GM18505 (cell line): ENCODE measurements around the gene ZNF532.
"Not testable (repeated sequence)": the region's sequence is repeated elsewhere in the genome, so short reads cannot be mapped to it uniquely, and the experiment has no call there.

ENCODE experiments used
- ATAC-seq: cut with Tn5 transposase; IDR thresholded peaks from one replicate; pipeline ENCODE4 v1.9.1; 2021; ENCODE audit not compliant: unreplicated experiment
- POLR2A ChIP-seq: IDR thresholded peaks from 4 replicates; pipeline ENCODE4 v1.6.1; 2011; ENCODE audit warnings: borderline replicate concordance; ENCODE audit not compliant: insufficient read depth, insufficient read length; ENCODE audit errors: extremely low read depth

Gene ZNF532

DNA sequence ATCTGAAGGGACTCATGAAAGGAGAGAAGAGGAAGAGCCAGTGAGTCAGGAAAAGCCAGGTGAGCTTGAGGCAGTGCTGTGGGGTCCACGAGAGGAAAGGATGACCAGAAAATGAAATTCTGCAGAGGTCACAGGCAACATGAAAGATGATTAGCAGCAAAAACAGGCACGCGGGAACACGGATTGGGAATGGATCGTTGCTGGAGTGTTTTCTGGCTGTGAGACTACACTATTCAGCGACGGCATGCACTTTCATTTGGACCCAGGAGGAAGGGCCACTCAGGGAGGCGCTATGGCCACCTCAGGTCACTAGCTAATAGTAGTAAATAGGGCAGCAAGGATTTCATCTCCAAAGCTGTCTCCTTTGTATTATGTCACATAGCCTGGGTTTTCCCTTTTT is 44.8 kb downstream of the ZNF532 start:
- ATAC-seq: no peak
- no peak for TF ChIP-seq POLR2A

DNA sequence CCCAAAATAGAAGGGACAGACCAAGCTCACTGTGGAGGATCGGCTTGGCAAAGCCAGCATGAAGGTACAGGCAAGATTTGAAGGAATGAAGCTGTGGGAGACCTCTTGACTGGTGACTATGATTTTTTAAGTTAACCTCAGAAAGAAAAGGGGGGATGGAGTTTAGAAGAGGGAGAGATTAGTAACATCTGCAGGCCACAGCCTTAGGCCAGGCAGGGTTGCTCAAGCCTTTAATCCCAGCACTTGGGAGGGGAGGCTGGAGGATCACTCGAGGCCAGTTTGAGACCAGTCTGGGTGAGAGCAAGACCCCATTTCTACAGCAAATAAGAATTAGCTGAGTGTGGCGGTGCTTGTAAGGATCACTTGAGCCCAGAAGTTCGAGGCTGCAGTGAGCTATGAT is 46.6 kb downstream of the ZNF532 start:
- no peak for ATAC-seq
- TF ChIP-seq POLR2A: no peak

DNA sequence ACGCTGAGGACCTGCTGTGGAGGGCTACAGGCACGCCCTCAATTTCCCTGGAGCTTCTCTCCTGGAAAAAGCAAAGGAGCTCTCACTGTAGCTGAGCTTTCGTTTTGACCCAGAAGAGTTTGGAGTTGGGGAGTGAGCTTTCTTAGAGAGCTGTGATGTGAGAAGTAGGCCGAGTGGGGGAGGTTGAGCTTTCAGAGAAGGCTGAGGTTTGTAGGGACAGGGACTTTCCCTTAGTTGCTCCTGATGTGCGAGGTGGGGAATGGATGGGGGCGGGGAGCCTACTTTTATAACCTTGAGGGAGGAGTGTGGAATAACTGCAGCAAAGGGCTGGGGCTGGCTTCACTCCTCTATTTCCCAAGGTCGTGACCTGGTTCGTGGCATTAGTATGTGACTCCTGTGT is 47.1 kb downstream of the ZNF532 start:
- ATAC-seq: no peak
- TF ChIP-seq POLR2A: no peak

DNA sequence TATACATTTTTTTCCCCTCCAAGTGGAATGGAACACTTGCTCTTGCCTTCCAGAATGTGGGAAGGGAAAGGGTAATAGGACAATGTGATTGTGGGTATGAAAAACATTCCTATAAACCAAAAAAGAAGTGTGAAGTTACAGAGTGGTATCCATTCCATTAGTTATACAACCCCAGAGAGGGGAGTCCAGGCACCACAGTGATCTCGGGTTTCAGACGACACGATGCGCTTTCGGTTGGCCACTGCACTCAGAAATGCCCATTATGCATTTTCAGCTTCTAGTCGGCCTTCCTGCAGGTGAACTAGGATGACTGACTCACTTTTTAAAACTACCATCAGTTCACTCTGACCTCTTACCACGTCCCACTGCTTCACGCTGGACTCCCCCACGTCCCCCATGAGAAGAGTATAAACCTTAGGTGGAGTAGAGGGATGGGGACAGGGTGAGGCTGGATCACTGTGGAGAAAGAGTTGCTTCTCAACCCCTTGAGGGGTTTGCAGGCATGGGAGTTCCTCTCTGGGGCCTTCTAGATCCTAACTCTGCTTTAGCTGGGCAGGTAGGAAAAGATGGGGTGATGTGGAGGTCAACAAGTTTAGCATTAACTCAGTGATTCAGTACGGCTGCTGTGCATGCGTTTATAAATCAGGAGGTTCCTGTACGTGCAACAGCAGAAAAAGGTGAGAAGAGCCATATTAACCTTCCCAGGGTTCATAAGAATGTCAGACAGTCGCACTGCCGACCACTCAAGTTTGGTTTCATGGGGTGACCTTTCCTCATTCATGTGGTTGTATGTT is 50.5 kb downstream of the ZNF532 start:
- no peak for ATAC-seq
- TF ChIP-seq POLR2A: no peak

DNA sequence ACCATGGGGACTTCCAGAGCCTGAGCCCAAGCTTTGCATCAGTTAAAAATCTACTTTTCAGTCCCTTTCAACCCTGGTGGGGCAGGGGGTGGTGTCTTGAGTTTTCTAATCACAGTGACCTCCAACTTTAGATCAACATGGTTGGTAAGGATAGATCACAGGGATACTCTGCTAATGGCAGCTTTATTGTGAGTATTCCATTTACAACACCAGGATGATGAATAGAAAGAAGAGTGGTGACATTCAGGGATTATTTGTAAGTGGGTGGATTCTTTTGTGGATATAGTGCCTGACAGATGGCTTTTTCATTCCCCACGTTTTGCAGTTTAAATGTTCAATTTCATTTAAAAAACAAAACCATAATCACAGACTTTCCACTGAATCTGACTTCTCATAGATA is 51.3 kb downstream of the ZNF532 start:
- TF ChIP-seq POLR2A: no peak
- no peak for ATAC-seq

DNA sequence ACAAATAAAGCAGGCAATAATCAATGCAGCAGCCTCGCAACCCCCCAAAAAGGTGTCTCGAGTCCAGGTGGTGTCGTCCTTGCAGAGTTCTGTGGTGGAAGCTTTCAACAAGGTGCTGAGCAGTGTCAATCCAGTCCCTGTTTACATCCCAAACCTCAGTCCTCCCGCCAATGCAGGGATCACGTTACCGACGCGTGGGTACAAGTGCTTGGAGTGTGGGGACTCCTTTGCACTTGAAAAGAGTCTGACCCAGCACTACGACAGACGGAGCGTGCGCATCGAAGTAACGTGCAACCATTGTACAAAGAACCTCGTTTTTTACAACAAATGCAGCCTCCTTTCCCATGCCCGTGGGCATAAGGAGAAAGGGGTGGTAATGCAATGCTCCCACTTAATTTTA is 55.3 kb downstream of the ZNF532 start:
- ATAC-seq: not testable (repeated sequence)

DNA sequence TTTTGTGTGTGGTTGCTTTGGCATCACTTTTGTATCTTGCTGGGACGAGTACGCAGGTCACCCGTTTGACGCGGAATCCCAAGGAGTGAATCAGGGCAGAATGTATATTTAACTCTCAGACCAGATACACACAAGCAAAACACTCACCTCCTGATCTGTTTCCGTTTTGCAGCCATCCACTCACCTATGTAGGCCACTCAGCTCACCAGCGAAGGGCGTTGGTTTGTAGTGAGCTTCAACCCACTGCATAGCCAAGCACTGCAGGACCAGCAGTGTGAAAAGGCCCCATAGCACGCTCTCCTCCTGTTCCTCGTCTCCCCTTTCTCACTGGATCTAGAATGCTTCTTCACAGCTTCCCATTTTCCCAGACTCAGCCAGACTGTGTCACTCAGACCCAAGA is 58.3 kb downstream of the ZNF532 start:
- TF ChIP-seq POLR2A: no peak

DNA sequence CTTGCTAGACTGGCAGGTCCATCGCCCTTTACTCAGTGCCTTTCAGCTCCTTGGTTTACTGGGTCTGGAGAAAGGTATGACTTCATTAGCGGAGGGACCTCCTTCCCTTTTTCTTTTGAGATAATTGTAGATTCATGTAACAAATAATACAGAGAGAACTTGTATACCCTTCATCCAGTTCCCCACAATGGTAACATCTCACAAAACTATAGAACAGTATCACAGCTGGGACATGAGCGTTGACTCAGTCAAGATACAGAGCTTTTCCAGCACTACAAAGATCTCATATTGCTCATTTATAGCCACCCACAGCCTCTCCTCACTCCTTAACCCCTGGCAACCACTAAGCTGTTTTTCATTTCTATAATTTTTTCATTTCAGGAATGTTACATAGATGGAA is 59.8 kb downstream of the ZNF532 start:
- ATAC-seq: no peak
- no peak for TF ChIP-seq POLR2A

More for the DNA sequence above, 58.3 kb downstream of the ZNF532 start:
- ATAC-seq: no peak

DNA sequence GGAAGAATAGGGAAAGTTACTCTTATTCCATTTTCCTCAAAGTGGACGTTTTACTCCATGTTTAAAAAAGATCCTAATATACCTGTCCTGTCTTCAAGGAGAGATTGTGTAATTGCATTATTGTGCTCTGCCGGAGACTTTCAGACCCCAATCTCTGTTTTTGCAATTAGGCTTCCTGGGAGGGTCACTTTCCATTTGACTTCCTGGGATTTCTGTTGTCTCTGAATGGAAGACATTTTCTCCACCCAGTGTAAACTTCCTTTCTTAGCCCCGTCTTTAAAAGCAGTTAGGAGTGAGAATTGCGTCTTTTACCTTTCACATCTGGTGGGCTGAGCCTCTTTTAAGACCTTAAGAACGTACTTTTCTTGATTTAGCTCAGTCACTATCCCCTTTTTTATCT is 63.0 kb downstream of the ZNF532 start:
- no peak for ATAC-seq
- no peak for TF ChIP-seq POLR2A

DNA sequence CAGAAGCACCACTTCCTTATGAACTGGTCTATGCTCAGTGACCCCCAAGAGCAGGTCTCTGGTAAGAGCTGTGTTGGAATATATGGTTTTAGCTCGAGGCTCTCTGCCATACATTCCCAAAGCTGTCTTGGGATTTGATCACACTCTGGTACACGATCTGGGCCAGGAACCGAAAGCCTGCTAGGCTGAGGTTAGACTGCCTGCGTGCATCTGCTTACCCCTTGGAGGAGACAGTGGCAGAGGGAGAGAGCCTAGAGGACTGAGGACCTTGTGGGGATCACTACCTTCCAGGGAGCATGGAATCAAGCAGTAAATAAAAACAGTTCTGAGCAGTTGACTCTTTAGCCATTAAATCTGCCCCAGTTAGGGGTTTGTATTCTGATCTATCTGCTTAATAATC is 63.7 kb downstream of the ZNF532 start:
- TF ChIP-seq POLR2A: no peak
- ATAC-seq: no peak

DNA sequence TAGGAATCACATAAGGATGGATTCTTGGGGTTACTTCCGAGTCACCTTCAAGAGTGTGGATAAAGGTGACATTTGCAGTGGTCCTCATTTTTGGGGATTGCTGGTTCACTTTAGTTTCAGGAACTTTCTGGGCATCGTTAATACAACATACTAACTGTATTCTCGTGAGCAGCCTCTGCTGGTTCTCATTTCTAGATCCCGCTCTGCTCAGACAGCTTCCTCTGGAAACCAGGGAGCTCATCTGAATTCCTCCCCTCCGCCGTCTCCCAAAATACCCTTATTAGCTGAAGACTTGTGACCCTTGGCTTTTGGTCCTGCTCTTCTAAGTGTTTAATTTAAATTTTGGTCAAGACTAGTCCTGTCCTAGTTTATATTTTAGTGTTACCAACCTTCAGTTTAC is 64.5 kb downstream of the ZNF532 start:
- no peak for TF ChIP-seq POLR2A
- ATAC-seq: no peak

DNA sequence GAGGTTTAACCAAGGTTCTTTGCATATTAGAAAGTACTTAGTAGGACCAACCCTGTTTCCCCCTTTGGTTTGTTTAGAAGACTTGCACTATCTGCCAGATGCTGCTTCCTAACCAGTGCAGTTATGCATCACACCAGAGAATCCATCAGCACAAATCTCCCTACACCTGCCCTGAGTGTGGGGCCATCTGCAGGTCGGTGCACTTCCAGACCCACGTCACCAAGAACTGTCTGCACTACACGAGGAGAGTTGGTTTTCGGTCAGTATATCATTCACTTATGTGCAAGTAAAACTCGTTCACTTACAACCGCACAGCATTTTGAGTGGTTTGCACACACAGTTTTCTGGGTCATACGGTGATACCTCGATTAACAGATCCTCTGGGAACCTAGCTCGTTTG is 69.7 kb downstream of the ZNF532 start:
- ATAC-seq: no peak
- no peak for TF ChIP-seq POLR2A

DNA sequence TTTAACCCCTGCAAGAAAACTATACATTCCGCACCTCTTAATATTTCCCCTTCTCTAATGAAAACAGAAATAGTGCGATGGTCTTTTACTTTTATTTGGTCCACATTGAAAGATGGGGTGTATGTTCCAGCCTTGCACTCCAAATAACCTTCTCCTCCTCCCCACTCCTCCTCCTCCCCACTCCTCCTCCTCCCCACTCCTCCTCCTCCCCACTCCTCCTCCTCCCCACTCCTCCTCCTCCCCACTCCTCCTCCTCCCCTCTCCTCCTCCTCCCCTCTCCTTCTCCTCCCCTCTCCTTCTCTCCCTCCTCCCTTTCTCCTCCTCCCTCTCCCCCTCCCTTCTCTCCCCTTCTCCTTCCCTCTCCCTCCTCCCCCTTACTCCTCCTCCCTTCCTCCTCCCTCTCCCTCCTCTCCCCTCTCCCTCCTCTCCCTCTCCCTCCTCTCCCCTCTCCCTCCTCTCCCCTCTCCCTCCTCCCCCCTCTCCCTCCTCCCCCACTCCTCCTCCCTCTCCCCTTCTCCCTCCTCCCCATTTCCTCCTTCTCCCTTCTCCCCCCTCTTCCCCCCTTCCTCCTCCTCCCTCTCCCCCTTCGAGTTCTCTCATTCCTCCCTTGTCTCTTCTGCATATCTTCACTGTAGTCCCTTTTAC is 70.4 kb downstream of the ZNF532 start:
- TF ChIP-seq POLR2A: no peak
- ATAC-seq: no peak

DNA sequence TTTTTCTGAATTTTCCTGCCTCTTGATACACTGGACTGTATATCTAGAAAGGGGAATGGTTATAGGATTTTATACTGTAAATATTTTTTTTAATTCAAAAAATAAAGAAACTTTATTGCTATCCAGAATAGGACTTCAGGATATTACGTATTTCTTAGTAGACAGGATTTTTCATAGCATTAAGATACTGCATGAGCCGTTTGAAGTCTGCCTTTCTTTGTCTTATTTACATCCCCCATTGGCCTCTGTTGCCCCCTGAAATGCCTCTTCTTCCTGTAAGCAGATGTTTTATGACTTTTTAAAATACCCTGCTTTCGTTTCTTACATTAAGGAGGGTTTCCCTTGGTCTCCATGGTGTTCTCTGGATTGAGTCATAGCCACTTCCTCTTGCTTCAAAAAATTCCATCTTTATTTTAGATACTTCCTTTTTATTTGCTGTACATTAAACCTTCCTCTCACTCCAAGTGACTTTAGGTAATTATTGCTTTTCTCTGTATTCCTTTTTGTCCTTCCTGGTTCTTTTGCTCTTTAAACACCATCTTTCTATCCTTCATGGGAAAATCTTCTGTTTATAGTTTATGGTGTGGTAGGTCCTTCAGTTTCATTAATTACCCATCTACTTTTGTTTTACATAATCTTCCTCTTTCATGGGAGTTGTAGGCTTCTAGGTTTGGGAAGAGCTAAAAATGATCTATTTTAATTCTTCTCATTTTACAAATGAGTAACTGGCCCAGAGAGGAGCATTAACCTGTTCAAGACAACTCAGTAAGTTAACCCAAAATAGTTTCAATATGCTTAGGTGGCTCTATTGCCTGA is 72.6 kb downstream of the ZNF532 start:
- ATAC-seq: no peak
- TF ChIP-seq POLR2A: no peak
